ENCODE results near the gene PRDM7.
"Not testable (repeated sequence)": the region's sequence is repeated elsewhere in the genome, so short reads cannot be mapped to it uniquely, and the experiment has no call there.

PRDM7 gene

DNA sequence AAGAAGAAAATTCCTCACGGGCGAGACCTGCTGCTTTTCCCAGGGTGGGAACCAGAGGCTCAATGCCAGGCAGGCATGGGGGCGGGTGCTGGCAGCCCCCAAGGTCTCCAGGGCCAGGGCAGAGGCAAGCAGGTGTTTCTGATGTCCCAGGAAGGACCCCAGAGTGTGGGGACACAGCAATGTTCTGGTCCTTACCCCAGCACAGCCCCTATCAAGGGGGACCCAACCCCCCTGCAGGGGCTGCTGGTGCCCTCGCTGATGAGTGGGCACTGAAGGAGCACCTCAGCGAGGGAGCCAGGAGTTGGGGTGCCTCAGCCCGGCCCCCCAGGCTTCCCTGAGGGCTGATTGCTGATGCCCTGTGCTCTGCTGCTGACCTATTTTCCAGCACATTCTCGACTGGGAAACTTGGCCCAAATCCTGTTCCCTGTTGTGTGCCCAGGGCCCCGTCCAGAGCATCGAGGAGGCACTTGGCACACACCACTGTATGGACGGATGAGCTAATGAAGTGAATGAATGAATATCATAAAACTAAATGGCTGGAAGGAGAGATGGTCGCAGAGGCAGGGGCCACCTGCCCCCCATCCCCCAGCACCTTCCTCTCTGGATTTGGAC lies 60.7 kb downstream of the PRDM7 start:
- Histone ChIP-seq H3K27me3 (ENCODE audit: control insufficient read depth, insufficient read depth, low read length, poor library complexity, severe bottlenecking) (peaks cover 23% of the 10 kb centered on the region), H3K4me3 (ENCODE audit: insufficient read depth, low read depth, low read length) (no peak overlapping the region), H3K36me3 (ENCODE audit: control insufficient read depth, insufficient read depth, low read length) (no peaks in the 10 kb centered on the region), H3K27ac (ENCODE audit: insufficient read depth, low read depth, low read length, poor library complexity, severe bottlenecking) (no peak overlapping the region), H3K9me3 (ENCODE audit: control insufficient read depth, low read length) (no peaks in the 10 kb centered on the region), H3K4me1 (ENCODE audit: control insufficient read depth, insufficient read depth, low read length) (peaks cover 12% of the 10 kb centered on the region)
- WGBS, 2 experiments: 92 to 93% methylated on average over 11 of the region's 11 CpGs

DNA sequence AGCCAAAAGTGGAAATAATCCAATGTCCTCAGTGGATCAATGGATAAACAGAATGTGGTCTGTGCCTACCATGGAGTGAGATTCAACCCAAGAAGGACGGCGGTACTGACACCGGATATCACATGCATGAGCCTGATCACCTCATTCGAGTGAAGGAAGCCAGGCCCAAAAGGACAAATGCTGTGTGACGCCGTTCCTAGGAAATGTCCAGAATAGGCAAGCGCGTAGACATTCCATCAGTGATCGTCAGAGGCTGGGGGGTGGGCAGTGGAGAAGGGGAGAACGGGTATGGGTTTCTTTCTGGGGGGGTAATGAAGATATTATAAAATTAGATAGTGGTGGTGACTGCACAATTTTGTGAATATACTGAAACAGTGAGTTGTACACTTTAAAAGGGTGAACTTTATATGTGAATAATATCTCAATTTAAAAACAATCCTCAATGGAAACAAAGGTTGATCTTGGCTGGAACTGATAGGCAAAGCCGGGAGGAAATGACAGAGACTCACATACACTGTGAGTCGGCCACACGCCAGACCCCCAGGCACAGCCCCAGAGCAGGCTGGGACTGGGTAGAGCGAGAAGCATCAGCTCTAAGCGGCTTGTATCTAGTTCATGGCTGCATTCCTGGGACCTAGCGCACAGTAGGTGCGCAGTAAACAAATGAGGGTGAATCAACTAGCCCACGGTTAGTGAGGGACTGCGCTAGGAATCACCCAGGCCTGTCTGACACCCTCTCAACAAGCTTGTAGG lies 61.4 kb downstream of the PRDM7 start:
- Histone ChIP-seq H3K27me3 (ENCODE audit: control insufficient read depth, insufficient read depth, low read length, poor library complexity, severe bottlenecking) (peaks cover 23% of the 10 kb centered on the region), H3K4me3 (ENCODE audit: insufficient read depth, low read depth, low read length) (no peak overlapping the region)
- WGBS, 2 experiments: 95 to 96% methylated on average over 19 of the region's 19 CpGs

DNA sequence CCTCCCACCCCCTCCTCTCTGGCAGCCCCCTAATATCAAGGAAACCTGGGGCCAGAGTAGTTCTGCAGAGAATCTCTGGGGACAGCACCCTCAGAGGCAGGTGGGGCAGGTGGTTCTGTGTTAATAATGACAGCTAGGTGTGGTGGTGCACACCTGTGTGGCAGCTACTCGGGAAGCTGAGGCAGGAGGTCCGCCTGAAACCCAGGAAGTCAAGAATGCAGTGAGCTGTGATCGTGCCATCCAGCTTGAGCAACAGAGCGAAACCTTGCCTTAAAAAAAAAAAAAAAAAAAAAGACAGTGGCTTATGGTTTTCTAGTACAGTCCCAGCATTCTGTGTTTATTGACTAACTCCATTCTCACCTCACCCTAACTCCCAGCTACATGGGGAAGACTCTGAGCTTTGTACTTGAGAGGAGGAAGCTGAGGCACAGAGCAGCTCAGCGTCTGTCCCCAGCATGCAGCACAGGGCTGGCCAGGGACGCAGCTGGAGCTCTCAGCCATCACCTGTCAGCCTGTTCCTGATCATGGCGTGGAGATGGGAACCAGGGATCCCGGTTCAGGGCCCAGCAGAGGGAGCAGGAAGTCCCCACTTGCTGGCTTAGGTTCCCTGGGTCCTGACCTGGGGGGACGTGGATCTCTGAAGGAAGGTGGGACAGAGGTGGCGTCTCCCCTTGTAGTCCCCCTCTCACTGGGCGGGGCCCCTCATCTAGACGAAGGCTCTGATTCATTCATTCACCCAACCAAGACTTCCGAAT lies 64.0 kb downstream of the PRDM7 start:
- Histone ChIP-seq H3K27ac (ENCODE audit: insufficient read depth, low read depth, low read length, poor library complexity, severe bottlenecking) (no peak overlapping the region), H3K9me3 (ENCODE audit: control insufficient read depth, low read length) (no peaks in the 10 kb centered on the region), H3K4me3 (ENCODE audit: insufficient read depth, low read depth, low read length) (no peak overlapping the region), H3K4me1 (ENCODE audit: control insufficient read depth, insufficient read depth, low read length) (no peaks in the 10 kb centered on the region), H3K36me3 (ENCODE audit: control insufficient read depth, insufficient read depth, low read length) (no peaks in the 10 kb centered on the region), H3K27me3 (ENCODE audit: control insufficient read depth, insufficient read depth, low read length, poor library complexity, severe bottlenecking) (peaks cover 5% of the 10 kb centered on the region)
- 80 to 81% methylated on average over 11 of the region's 13 CpGs for WGBS, 2 experiments

More for the DNA sequence above, 61.4 kb downstream of the PRDM7 start:
- no peaks in the 10 kb centered on the region for H3K36me3 ChIP-seq (ENCODE audit: control insufficient read depth, insufficient read depth, low read length)
- no peak overlapping the region for H3K27ac ChIP-seq (ENCODE audit: insufficient read depth, low read depth, low read length, poor library complexity, severe bottlenecking)
- H3K9me3 ChIP-seq (ENCODE audit: control insufficient read depth, low read length): no peaks in the 10 kb centered on the region
- peaks cover 8% of the 10 kb centered on the region for H3K4me1 ChIP-seq (ENCODE audit: control insufficient read depth, insufficient read depth, low read length)

- Histone ChIP-seq H3K4me3 (ENCODE audit: insufficient read depth, low read depth, low read length) (no peak overlapping the region), H3K9me3 (ENCODE audit: control insufficient read depth, low read length) (no peaks in the 10 kb centered on the region), H3K27me3 (ENCODE audit: control insufficient read depth, insufficient read depth, low read length, poor library complexity, severe bottlenecking) (no peaks in the 10 kb centered on the region), H3K36me3 (ENCODE audit: control insufficient read depth, insufficient read depth, low read length) (no peaks in the 10 kb centered on the region), H3K27ac (ENCODE audit: insufficient read depth, low read depth, low read length, poor library complexity, severe bottlenecking) (no peak overlapping the region), H3K4me1 (ENCODE audit: control insufficient read depth, insufficient read depth, low read length) (no peaks in the 10 kb centered on the region)
- 89 to 90% methylated on average over 12 of the region's 12 CpGs for WGBS, 2 experiments
Measured at GRCh38 chr16:90011908-90012501, 65.1 kb downstream of the PRDM7 start.

- Histone ChIP-seq H3K9me3 (ENCODE audit: control insufficient read depth, low read length) (no peaks in the 10 kb centered on the region), H3K4me1 (ENCODE audit: control insufficient read depth, insufficient read depth, low read length) (no peaks in the 10 kb centered on the region), H3K27me3 (ENCODE audit: control insufficient read depth, insufficient read depth, low read length, poor library complexity, severe bottlenecking) (no peaks in the 10 kb centered on the region), H3K36me3 (ENCODE audit: control insufficient read depth, insufficient read depth, low read length) (no peaks in the 10 kb centered on the region), H3K27ac (ENCODE audit: insufficient read depth, low read depth, low read length, poor library complexity, severe bottlenecking) (no peak overlapping the region), H3K4me3 (ENCODE audit: insufficient read depth, low read depth, low read length) (no peak overlapping the region)
- WGBS, 2 experiments: 89 to 91% methylated on average over 11 of the region's 11 CpGs
Measured at GRCh38 chr16:90011508-90011819, 65.7 kb downstream of the PRDM7 start.

DNA sequence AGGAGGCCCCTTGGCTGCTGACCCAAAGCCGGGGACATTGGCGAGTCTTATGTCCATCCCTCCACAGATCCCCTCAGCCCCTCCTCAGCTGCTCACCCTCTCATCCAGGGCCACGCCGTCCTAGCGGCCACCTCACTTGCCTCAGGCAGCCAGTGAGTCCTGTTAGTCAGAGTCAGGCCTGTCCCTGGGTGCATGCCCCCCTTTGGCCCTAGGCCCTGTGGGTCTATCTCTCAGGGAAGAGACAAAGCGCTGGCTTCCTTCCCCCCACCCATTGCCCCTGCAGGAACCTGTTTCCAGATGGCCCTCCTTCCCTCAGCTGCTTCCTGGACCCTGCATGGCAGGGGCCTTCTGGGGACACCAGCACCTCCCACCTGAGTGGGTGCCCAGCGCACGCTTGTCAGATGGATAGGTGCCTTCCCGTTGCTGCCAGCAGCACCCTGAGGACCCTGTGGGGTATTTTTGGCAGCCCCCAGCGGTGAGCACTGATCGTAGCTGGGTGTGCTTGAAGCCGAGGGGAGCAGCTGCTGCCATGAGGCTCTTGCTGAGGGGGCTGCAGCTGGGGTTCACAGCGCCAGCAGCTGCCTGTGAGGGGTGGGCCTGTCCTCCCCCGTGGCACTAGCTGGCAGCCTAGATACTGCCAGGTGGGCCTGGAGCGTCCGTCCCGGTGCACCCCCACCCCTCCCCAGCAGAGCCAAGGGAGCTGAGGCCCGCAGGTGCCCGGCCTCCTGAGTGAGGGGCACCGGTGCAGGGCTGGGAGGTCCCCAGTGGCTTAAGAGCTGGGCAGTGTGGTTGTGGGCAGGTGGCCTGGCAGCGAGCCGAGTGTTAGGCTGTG lies 66.2 kb downstream of the PRDM7 start:
- Histone ChIP-seq H3K4me1 (ENCODE audit: control insufficient read depth, insufficient read depth, low read length) (no peaks in the 10 kb centered on the region), H3K9me3 (ENCODE audit: control insufficient read depth, low read length) (no peaks in the 10 kb centered on the region), H3K27ac (ENCODE audit: insufficient read depth, low read depth, low read length, poor library complexity, severe bottlenecking) (no peak overlapping the region), H3K4me3 (ENCODE audit: insufficient read depth, low read depth, low read length) (no peak overlapping the region), H3K27me3 (ENCODE audit: control insufficient read depth, insufficient read depth, low read length, poor library complexity, severe bottlenecking) (no peaks in the 10 kb centered on the region), H3K36me3 (ENCODE audit: control insufficient read depth, insufficient read depth, low read length) (no peaks in the 10 kb centered on the region)
- WGBS, 2 experiments: 94% methylated on average over 22 of the region's 22 CpGs

DNA sequence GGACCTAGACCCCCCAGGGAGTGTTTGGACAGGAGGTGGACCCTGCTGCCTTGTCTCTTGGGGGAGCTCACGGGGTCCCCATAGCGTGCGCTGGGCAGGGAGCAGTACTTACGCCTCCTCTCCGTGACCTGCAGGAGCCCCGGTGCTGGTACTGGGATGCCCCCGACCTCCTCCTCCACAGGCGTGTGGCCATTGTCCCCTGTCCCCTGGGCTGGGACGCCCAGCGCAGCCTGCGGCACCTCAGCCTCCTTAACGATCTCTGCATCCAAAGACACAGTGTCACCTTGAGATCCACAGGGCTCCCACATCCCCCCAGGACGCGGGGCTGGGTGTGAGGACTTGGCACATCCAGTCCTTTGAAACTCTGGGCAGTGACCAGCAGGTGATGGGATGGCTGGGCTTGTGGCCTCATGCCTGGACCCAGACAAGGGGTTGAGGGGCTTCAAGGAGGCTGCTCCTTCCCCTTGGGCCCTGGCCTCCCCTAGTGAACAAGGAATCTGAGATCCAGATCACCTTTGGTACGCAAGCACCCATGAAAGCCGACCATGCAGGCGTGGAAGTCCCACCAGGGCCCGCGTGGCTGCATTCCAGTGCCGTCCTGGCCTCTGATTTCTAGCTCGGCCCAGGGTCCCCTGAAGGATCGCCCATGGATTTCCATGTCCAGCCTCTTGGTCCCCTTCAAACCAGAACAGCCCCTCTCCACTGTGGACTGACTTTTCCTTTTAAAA lies 67.8 kb downstream of the PRDM7 start:
- Histone ChIP-seq H3K9me3 (ENCODE audit: control insufficient read depth, low read length) (no peaks in the 10 kb centered on the region), H3K27me3 (ENCODE audit: control insufficient read depth, insufficient read depth, low read length, poor library complexity, severe bottlenecking) (no peaks in the 10 kb centered on the region), H3K36me3 (ENCODE audit: control insufficient read depth, insufficient read depth, low read length) (no peaks in the 10 kb centered on the region), H3K4me3 (ENCODE audit: insufficient read depth, low read depth, low read length) (no peak overlapping the region), H3K27ac (ENCODE audit: insufficient read depth, low read depth, low read length, poor library complexity, severe bottlenecking) (no peak overlapping the region), H3K4me1 (ENCODE audit: control insufficient read depth, insufficient read depth, low read length) (no peaks in the 10 kb centered on the region)
- WGBS, 2 experiments: 94 to 95% methylated on average over 22 of the region's 22 CpGs

- H3K4me1 ChIP-seq (ENCODE audit: control insufficient read depth, insufficient read depth, low read length): no peaks in the 10 kb centered on the region
- WGBS, 2 experiments: 95 to 96% methylated on average over 13 of the region's 13 CpGs
- no peak overlapping the region for H3K4me3 ChIP-seq (ENCODE audit: insufficient read depth, low read depth, low read length)
- H3K36me3 ChIP-seq (ENCODE audit: control insufficient read depth, insufficient read depth, low read length): no peaks in the 10 kb centered on the region
- H3K9me3 ChIP-seq (ENCODE audit: control insufficient read depth, low read length): no peaks in the 10 kb centered on the region
- no peaks in the 10 kb centered on the region for H3K27me3 ChIP-seq (ENCODE audit: control insufficient read depth, insufficient read depth, low read length, poor library complexity, severe bottlenecking)
- H3K27ac ChIP-seq (ENCODE audit: insufficient read depth, low read depth, low read length, poor library complexity, severe bottlenecking): no peak overlapping the region
Measured at GRCh38 chr16:90008708-90009145, 68.4 kb downstream of the PRDM7 start.

DNA sequence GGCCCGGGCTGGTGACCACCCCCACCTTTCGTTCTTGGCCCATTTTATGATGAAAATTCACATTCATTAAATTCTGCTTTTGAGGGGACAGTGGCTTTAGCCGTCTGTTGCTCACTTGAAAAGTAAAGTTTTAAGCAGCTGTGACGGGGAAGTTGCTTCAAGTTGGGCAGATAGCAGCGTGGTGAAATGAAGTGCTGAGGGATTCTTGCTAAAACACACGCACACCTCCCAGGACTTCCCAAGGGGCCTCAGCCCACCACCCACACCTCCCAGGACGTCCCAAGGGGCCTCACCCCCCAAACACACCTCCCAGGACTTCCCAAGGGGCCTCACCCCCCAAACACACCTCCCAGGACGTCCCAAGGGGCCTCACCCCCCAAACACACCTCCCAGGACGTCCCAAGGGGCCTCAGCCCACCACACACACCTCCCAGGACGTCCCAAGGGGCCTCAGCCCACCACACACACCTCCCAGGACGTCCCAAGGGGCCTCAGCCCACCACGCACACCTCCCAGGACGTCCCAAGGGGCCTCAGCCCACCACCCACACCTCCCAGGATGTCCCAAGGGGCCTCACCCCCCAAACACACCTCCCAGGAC lies 69.4 kb downstream of the PRDM7 start:
- 90 to 92% methylated on average over 11 to 13 of the region's 13 CpGs for WGBS, 2 experiments
- H3K9me3 ChIP-seq (ENCODE audit: control insufficient read depth, low read length); H3K36me3 ChIP-seq (ENCODE audit: control insufficient read depth, insufficient read depth, low read length); H3K4me3 ChIP-seq (ENCODE audit: insufficient read depth, low read depth, low read length); H3K27me3 ChIP-seq (ENCODE audit: control insufficient read depth, insufficient read depth, low read length, poor library complexity, severe bottlenecking); H3K4me1 ChIP-seq (ENCODE audit: control insufficient read depth, insufficient read depth, low read length); H3K27ac ChIP-seq (ENCODE audit: insufficient read depth, low read depth, low read length, poor library complexity, severe bottlenecking): not testable (repeated sequence)

Measured in ectodermal cell (in vitro differentiated cells).